ENCODE measurements around the gene SMURF1.

Gene SMURF1

DNA sequence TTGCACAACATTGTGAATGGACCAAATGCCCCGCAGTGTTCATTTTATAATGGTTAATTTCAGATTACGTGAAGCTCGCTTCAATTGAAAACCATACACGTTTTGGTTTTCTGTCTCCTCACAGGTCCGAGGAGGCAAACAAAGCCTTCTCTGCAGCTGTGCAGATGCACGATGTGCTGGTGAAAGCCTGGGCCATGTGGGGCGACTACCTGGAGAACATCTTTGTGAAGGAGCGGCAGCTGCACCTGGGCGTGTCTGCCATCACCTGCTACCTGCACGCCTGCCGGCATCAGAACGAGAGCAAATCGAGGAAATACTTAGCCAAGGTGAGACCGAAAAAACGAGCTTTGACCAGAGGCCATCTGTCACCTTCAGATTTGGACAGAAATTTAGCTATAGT is 155.3 kb downstream of the SMURF1 start:
- no peak for DNase-seq (ENCODE audit: low spot score)

DNA sequence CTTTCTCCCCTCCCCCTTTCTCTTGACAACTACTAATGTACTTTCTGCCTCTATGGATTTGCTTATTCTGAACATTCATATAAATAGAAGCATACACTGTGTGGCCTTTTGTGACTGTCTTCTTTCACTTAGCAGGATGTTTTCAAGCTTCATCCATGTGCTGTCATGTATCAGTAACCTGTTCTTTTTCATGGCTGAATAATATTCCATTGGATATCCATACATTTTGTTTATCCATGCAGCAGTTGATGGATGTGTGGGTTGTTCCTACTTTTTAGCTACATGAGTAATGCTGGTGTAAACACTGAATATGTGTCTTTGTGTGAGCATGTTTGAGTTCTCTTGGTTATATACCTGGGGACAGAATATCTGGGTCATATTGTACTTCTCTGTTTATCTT is 158.0 kb downstream of the SMURF1 start:
- no peak for DNase-seq (ENCODE audit: low spot score)

DNA sequence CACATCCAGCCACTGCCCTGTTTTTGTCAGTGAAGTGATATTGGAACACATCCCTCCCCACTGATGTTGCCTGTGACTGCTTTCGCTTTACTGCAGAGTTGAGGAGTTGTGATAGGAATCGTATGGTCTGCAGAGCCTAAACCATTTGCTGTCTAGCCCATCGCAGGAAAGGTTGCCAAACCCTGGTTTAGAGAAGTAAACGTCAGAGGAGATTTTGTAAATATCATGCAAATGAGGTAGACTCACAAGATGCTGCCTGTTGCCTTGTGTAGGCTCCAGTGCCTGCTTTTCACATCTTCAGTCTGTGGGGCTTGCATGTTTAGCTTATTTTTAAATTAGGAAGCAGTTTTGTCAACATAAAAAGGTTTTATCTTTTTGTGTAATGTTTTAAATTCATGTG is 158.5 kb downstream of the SMURF1 start:
- DNase-seq (ENCODE audit: low spot score) = no peak

DNA sequence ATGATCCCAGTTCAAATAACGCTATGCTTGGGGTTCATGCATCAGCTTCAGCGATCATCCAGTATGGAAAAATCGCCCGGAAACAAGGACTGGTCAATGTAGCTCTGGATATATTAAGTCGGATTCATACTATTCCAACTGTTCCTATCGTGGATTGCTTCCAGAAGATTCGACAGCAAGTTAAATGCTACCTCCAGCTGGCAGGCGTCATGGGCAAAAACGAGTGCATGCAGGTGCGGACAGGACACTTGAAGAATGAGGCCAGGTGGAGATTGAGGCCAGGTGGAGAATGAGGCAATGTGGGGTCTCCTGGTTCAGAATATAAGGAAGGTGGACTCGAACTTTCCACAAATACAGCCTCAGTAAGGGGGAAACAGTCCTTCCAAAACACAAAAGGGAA is 159.8 kb downstream of the SMURF1 start:
- no peak for DNase-seq (ENCODE audit: low spot score)

DNA sequence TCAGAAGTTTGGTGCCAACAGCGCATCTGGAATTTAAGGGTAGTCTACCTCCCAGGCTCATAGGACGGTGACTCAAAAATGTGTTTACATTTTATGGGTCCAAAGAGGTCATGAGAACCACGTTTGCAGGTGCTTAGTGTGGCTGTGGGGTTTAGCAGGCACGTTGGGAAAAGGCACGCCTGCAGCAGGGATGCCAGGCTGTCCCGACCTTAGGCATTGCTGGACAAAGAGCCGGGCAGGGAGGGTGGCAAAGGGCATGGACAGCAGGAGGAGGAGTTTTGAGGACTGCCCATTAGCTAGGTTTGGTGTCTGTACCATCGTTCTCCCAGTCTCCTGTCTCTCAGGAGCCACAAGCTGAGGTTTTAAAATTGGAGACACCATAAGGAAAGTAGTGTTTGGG is 161.2 kb downstream of the SMURF1 start:
- no peak for DNase-seq (ENCODE audit: low spot score)

DNA sequence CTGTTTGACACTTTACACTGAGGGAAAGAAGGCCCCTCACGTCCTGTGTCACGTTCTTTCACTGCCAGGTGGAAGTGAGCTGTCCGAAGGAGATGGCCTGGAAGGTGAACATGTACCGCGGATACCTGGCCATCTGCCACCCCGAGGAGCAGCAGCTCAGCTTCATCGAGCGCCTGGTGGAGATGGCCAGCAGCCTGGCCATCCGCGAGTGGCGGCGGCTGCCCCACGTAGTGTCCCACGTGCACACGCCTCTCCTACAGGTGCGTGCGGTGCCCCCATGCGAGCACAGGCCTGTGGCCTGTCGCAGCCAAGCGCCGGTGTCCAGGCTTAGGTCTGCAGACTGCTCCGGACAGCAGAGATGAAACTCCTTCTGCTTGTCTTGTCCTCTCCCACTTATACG is 162.2 kb downstream of the SMURF1 start:
- DNase-seq (ENCODE audit: low spot score) = peak; percentile 82

DNA sequence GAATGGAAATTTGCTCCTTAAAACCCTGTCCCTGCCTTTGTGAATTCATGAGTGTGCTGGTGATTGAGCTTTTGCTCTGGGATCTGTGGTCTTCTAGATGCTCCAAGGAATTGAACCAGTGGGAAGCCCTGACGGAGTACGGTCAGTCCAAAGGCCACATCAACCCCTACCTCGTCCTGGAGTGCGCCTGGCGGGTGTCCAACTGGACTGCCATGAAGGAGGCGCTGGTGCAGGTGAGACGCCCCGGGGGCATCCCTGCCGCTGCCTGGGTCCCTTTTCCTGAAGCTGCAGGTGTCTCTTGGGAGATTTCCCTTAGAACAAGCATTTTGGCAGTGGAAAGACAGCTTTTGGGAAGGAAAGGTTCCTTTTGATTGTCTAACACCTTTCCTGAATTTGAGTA is 165.2 kb downstream of the SMURF1 start:
- DNase-seq (ENCODE audit: low spot score) = no peak
